Measurements from ENCODE around the gene RGS10.

RGS10 gene

GRCh38 chr10:119502618-119503155 is 39.8 kb downstream of the RGS10 start:
- H3K4me1 ChIP-seq (ENCODE audit: insufficient read depth, low read length), result no peaks in the 10 kb centered on the region
- no peak overlapping the region for H3K9ac ChIP-seq (ENCODE audit: low read depth, low read length)

DNA sequence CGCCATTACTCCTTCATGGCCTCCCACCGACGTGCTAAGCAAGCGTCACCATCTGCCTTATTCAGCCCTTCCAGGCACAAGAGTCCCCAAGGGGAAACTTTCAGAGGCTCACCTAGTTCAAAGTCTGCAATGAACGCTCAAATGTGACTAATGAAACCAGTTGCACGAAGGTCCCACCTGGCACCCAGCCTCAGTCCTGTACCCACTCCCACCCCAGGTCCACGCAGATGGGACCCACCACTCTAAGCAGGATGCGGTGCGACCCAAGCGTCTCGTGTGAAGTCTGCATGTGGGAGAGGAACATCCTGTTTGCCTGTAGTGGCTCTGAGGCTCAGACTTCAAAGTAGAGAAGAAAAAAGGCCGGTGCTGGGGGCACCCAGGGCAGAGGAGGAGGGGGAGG is 40.3 kb downstream of the RGS10 start:
- Histone ChIP-seq H3K4me3 (ENCODE audit: low read length) (no peak overlapping the region), H3K27ac (ENCODE audit: low read depth, low read length) (no peak overlapping the region), H3K9ac (ENCODE audit: low read depth, low read length) (no peak overlapping the region), H3K4me1 (ENCODE audit: insufficient read depth, low read length) (no peaks in the 10 kb centered on the region), H3K27me3 (ENCODE audit: insufficient read depth, low read length) (no peaks in the 10 kb centered on the region), H3K9me3 (ENCODE audit: insufficient read depth, low read depth, low read length) (no peaks in the 10 kb centered on the region), H3K36me3 (ENCODE audit: insufficient read depth, low read length) (no peaks in the 10 kb centered on the region)
- WGBS, result 68% methylated on average over 12 of the region's 12 CpGs

More at GRCh38 chr10:119502618-119503155, 39.8 kb downstream of the RGS10 start:
- WGBS, result 76% methylated on average over 18 of the region's 19 CpGs
- H3K36me3 ChIP-seq (ENCODE audit: insufficient read depth, low read length), result no peaks in the 10 kb centered on the region
- H3K27ac ChIP-seq (ENCODE audit: low read depth, low read length), result no peak overlapping the region
- H3K27me3 ChIP-seq (ENCODE audit: insufficient read depth, low read length), result no peaks in the 10 kb centered on the region
- H3K4me3 ChIP-seq (ENCODE audit: low read length), result no peak overlapping the region
- no peaks in the 10 kb centered on the region for H3K9me3 ChIP-seq (ENCODE audit: insufficient read depth, low read depth, low read length)

DNA sequence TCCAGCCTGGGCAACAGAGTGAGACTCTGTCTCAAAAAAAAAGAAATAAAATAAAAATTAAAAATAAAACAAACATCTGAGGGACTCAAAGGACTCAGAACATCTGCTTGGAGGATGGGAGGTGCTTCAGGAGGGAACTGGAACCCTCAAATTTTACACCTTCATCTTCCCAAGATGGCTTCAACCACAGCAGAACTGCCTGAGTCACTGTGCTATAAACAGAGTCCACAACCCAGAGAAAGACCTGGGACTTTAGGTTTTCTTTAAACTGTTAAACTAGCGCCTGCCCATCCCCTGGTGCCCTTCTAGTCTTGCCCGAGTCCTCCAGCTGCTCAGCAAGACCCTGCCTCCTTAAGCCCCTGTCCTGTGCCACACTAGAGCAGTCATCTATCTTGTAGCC is 40.8 kb downstream of the RGS10 start:
- no peaks in the 10 kb centered on the region for H3K36me3 ChIP-seq (ENCODE audit: insufficient read depth, low read length)
- no peak overlapping the region for H3K27ac ChIP-seq (ENCODE audit: low read depth, low read length)

GRCh38 chr10:119500821-119501220 is 41.7 kb downstream of the RGS10 start:
- Histone ChIP-seq H3K27ac (ENCODE audit: low read depth, low read length) (no peak overlapping the region), H3K4me3 (ENCODE audit: low read length) (no peak overlapping the region), H3K9ac (ENCODE audit: low read depth, low read length) (no peak overlapping the region), H3K36me3 (ENCODE audit: insufficient read depth, low read length) (no peaks in the 10 kb centered on the region), H3K27me3 (ENCODE audit: insufficient read depth, low read length) (no peaks in the 10 kb centered on the region), H3K4me1 (ENCODE audit: insufficient read depth, low read length) (peaks cover 4% of the 10 kb centered on the region; the same call in 1 of the 2 replicates), H3K9me3 (ENCODE audit: insufficient read depth, low read depth, low read length) (no peaks in the 10 kb centered on the region)
- 92% methylated on average over 6 of the region's 6 CpGs for WGBS

More for the DNA sequence above, 40.8 kb downstream of the RGS10 start:
- Histone ChIP-seq H3K4me3 (ENCODE audit: low read length) (no peak overlapping the region), H3K27me3 (ENCODE audit: insufficient read depth, low read length) (no peaks in the 10 kb centered on the region), H3K9ac (ENCODE audit: low read depth, low read length) (no peak overlapping the region), H3K9me3 (ENCODE audit: insufficient read depth, low read depth, low read length) (no peaks in the 10 kb centered on the region), H3K4me1 (ENCODE audit: insufficient read depth, low read length) (no peaks in the 10 kb centered on the region)
- 93% methylated on average over 2 of the region's 2 CpGs for WGBS

DNA sequence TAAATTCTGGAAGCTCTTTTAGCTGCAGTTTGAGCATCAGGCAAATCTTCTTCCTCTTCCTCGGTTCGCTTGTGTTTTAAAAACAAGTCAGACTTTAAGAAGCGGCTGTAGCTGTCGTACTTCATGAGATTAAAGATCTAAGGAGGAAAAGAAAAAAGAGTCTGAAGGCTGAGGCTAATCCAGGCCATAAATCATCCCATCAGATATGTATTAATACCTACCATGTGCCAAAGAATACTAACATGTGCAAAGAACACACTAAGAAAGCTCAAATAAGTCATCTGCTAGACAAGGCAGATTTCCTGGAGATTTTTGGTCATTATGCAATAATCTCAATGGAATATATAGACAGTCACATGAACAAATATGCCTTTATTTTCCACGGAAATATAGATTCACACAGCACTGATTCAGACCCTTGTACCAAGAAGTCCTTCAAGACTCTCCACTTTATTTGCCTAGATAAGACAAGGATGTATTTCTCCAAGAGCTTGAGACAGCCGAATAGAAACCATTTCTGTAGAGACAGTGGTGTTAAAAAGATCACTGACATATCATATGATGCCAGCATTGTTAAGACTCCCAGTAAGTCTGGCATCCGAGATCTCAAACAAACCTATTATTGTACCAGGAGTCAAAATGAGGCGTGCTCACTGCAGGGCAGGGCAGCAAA is 42.3 kb downstream of the RGS10 start:
- no peak overlapping the region for H3K27ac ChIP-seq (ENCODE audit: low read depth, low read length)
- no peak overlapping the region for H3K9ac ChIP-seq (ENCODE audit: low read depth, low read length)
- H3K9me3 ChIP-seq (ENCODE audit: insufficient read depth, low read depth, low read length), result no peaks in the 10 kb centered on the region
- H3K36me3 ChIP-seq (ENCODE audit: insufficient read depth, low read length), result no peaks in the 10 kb centered on the region
- WGBS, result 88% methylated on average over 6 of the region's 8 CpGs
- H3K4me1 ChIP-seq (ENCODE audit: insufficient read depth, low read length), result peaks cover 4% of the 10 kb centered on the region; the same call in 1 of the 2 replicates
- H3K4me3 ChIP-seq (ENCODE audit: low read length), result no peak overlapping the region
- no peaks in the 10 kb centered on the region for H3K27me3 ChIP-seq (ENCODE audit: insufficient read depth, low read length)

- Histone ChIP-seq H3K27ac (ENCODE audit: low read depth, low read length) (no peak overlapping the region), H3K36me3 (ENCODE audit: insufficient read depth, low read length) (no peaks in the 10 kb centered on the region), H3K27me3 (ENCODE audit: insufficient read depth, low read length) (no peaks in the 10 kb centered on the region), H3K4me1 (ENCODE audit: insufficient read depth, low read length) (peaks cover 4% of the 10 kb centered on the region; the same call in 1 of the 2 replicates), H3K4me3 (ENCODE audit: low read length) (no peak overlapping the region), H3K9ac (ENCODE audit: low read depth, low read length) (no peak overlapping the region), H3K9me3 (ENCODE audit: insufficient read depth, low read depth, low read length) (no peaks in the 10 kb centered on the region)
- 92% methylated on average over 5 of the region's 5 CpGs for WGBS
These were observed 42.9 kb downstream of the RGS10 start for GRCh38 chr10:119499677-119500002.

DNA sequence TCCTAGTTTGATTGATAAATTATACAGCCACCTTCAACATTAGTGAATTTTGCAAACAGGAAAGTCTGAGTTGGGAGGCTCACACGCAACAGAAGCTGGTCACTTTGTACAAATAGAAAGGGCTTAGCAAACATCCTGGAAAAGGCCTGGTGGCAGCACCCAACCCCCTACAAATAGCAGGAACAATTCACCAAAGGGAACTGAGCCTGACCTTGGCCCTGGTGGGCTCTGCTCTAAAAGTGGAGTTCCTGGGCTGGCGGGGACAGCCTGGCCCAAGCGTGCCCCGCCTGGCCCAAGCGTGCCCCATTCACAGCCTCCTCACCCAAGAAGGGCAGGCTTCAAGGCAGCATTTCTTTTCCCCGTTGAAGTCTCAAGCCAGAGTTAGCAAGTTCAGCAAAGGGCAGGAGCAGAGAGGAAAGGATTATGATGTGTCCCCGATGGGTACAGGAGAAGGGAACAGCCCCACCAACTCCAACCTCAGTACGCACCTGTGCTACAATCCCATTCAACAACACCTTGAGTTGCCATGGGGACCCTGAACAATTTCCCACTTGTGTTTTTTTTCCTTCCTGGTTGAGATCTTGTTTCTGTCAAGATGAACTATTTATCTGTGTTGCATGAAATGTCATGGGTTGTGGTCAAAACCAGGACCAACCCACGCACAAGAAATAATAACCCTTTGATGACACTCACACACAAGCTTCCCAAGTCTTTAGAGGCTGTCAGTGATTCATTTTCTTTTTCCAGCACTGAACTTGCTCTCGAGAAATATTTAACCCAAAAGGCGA is 43.4 kb downstream of the RGS10 start:
- no peaks in the 10 kb centered on the region for H3K36me3 ChIP-seq (ENCODE audit: insufficient read depth, low read length)
- no peaks in the 10 kb centered on the region for H3K27me3 ChIP-seq (ENCODE audit: insufficient read depth, low read length)
- H3K27ac ChIP-seq (ENCODE audit: low read depth, low read length), result no peak overlapping the region
- H3K9ac ChIP-seq (ENCODE audit: low read depth, low read length), result no peak overlapping the region
- H3K9me3 ChIP-seq (ENCODE audit: insufficient read depth, low read depth, low read length), result no peaks in the 10 kb centered on the region
- peaks cover 4% of the 10 kb centered on the region; the same call in 1 of the 2 replicates for H3K4me1 ChIP-seq (ENCODE audit: insufficient read depth, low read length)
- no peak overlapping the region for H3K4me3 ChIP-seq (ENCODE audit: low read length)
- WGBS, result 93% methylated on average over 10 of the region's 11 CpGs

DNA sequence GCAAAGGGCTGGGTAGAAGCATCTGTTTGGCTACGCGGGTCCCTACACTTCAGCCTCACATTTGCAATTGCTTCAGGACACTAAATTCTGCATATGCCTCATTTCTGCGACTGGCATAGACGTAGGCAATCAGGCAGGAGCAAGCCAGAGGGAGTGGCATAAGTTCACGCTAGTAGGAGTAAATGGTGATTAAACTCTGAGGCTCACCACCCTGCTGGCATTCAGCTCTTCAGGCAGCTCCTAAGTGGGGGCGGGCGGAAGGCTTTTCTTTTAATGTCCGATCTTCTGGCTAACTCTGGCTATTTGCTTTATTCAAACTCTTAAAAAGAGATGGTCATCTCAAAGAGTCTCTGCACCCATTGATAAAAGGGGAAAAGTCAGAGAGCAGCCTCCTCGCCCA is 45.3 kb downstream of the RGS10 start:
- H3K27ac ChIP-seq (ENCODE audit: low read depth, low read length), result no peak overlapping the region
- no peaks in the 10 kb centered on the region for H3K36me3 ChIP-seq (ENCODE audit: insufficient read depth, low read length)
- no peaks in the 10 kb centered on the region for H3K27me3 ChIP-seq (ENCODE audit: insufficient read depth, low read length)
- no peaks in the 10 kb centered on the region for H3K9me3 ChIP-seq (ENCODE audit: insufficient read depth, low read depth, low read length)
- H3K4me1 ChIP-seq (ENCODE audit: insufficient read depth, low read length), result peaks cover 4% of the 10 kb centered on the region; the same call in 1 of the 2 replicates
- WGBS, result 91% methylated on average over 9 of the region's 9 CpGs
- no peak overlapping the region for H3K4me3 ChIP-seq (ENCODE audit: low read length)
- no peak overlapping the region for H3K9ac ChIP-seq (ENCODE audit: low read depth, low read length)

GRCh38 chr10:119496273-119496672 is 46.2 kb downstream of the RGS10 start:
- H3K27ac ChIP-seq (ENCODE audit: low read depth, low read length), result no peak overlapping the region

DNA sequence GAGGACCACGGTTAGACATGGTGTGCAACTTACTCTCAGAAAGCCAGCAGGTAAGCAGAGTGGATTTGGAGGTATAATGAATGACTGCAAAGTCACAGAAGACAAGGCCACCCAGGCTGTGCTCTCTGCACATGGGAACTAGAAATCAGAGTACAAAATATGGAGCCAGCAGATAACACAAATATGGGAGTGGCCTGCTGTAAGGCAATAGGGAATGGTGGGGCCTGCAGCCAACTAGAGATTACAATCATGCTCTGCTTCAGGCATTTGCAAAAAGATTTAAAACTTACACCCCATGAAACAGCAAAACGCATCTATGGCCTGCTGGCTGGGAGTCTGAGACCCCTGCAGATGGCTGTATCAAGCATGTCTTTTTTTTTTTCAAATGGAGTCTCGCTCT is 47.0 kb downstream of the RGS10 start:
- Histone ChIP-seq H3K27me3 (ENCODE audit: insufficient read depth, low read length) (no peaks in the 10 kb centered on the region), H3K4me3 (ENCODE audit: low read length) (no peak overlapping the region), H3K9me3 (ENCODE audit: insufficient read depth, low read depth, low read length) (no peaks in the 10 kb centered on the region), H3K36me3 (ENCODE audit: insufficient read depth, low read length) (no peaks in the 10 kb centered on the region), H3K4me1 (ENCODE audit: insufficient read depth, low read length) (peaks cover 4% of the 10 kb centered on the region; the same call in 1 of the 2 replicates), H3K27ac (ENCODE audit: low read depth, low read length) (no peak overlapping the region), H3K9ac (ENCODE audit: low read depth, low read length) (no peak overlapping the region)
- 95% methylated on average over 3 of the region's 3 CpGs for WGBS

More at GRCh38 chr10:119496273-119496672, 46.2 kb downstream of the RGS10 start:
- no peak overlapping the region for H3K4me3 ChIP-seq (ENCODE audit: low read length)
- no peaks in the 10 kb centered on the region for H3K9me3 ChIP-seq (ENCODE audit: insufficient read depth, low read depth, low read length)
- H3K27me3 ChIP-seq (ENCODE audit: insufficient read depth, low read length), result no peaks in the 10 kb centered on the region
- H3K36me3 ChIP-seq (ENCODE audit: insufficient read depth, low read length), result no peaks in the 10 kb centered on the region
- H3K4me1 ChIP-seq (ENCODE audit: insufficient read depth, low read length), result peaks cover 4% of the 10 kb centered on the region; the same call in 1 of the 2 replicates
- H3K9ac ChIP-seq (ENCODE audit: low read depth, low read length), result no peak overlapping the region
- WGBS, result 73% methylated on average over 7 of the region's 7 CpGs

DNA sequence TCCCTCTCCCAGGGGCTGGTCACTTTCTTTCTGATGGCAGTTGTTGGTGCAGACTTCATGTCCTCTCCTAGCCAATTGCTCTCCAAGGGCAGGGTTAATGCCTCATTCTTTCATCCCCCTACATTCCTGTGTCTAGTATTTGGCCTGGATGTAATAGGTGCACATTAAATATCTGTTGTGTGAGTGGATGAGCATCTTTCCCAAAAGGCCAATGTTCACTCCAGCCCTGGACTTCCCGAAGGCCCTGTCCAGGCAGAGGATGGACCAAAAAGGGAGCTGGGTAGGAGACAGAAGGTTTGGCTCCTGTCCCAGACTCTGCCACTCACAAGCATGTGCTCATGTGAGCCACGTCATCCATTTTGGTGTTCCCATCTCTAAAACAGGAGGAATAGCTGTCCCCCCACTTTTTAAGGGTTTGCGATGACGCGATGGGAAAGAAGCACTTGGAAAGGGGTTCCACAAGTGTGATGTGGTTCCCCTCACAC is 47.5 kb downstream of the RGS10 start:
- H3K36me3 ChIP-seq (ENCODE audit: insufficient read depth, low read length), result no peaks in the 10 kb centered on the region
- H3K4me1 ChIP-seq (ENCODE audit: insufficient read depth, low read length), result peaks cover 4% of the 10 kb centered on the region; the same call in 1 of the 2 replicates
- WGBS, result 97% methylated on average over 5 of the region's 5 CpGs
- H3K27me3 ChIP-seq (ENCODE audit: insufficient read depth, low read length), result no peaks in the 10 kb centered on the region
- no peak overlapping the region for H3K9ac ChIP-seq (ENCODE audit: low read depth, low read length)
- no peak overlapping the region for H3K4me3 ChIP-seq (ENCODE audit: low read length)
- no peak overlapping the region for H3K27ac ChIP-seq (ENCODE audit: low read depth, low read length)
- no peaks in the 10 kb centered on the region for H3K9me3 ChIP-seq (ENCODE audit: insufficient read depth, low read depth, low read length)

Measured in HUES64 (cell line).